ENCODE results near the gene MRPL47. TPM values are rescaled to one million over a fixed set of nuclear protein-coding genes. Genes with fewer than 3 reads are reported as not detected.
A peak's percentile ranks its signal among the peaks of the same experiment; 100 is the strongest.

MRPL47 gene
- total and polyA plus RNA-seq, 10 of the 15 experiments (the other 5 are each of a cell fraction or from before 2014, with no cell fraction given), result 40.6 to 237 (median 73.9) TPM

GRCh38 chr3:179604321-179605078 lies at the start of gene MRPL47, which contains the start of gene NDUFB5 (continued):
- TF ChIP-seq ZNF384 (IDR thresholded peaks at IDR 0.05; ENCODE audit: borderline replicate concordance, low read depth, low read length) (no peak), SIN3A (IDR thresholded peaks at IDR 0.05; ENCODE audit: low read depth, low read length) (peak; percentile 77; the same call in 1 of the 2 replicates), CREM (IDR thresholded peaks at IDR 0.05; ENCODE audit: low read depth) (peak; percentile 97), ZBTB11 (CRISPR knock-in tag; IDR thresholded peaks at IDR 0.05) (no peak), SPI1 (IDR thresholded peaks at IDR 0.05; ENCODE audit: borderline replicate concordance, insufficient read depth, low read depth, low read length) (no peak), TCF7 (IDR thresholded peaks at IDR 0.05; ENCODE audit: borderline replicate concordance) (no peak), FOS (IDR thresholded peaks at IDR 0.05; ENCODE audit: borderline replicate concordance, extremely low read depth, insufficient read length) (no peak), MTA2 (IDR thresholded peaks at IDR 0.05; ENCODE audit: low read depth) (no peak), NFYA (IDR thresholded peaks at IDR 0.05; ENCODE audit: borderline replicate concordance, low read depth, low read length) (no peak), RAD21 (IDR thresholded peaks at IDR 0.05; ENCODE audit: insufficient read depth, low read depth, low read length) (no peak), TARDBP (IDR thresholded peaks at IDR 0.05; ENCODE audit: borderline replicate concordance) (0 out of 2 replicates have a peak, but pooled peaks have one; percentile 21), KDM1A (IDR thresholded peaks at IDR 0.05; ENCODE audit: borderline replicate concordance) (no peak), ZNF592 (IDR thresholded peaks at IDR 0.05) (no peak), CEBPZ (IDR thresholded peaks at IDR 0.05; ENCODE audit: low read depth, low read length) (0 out of 2 replicates have a peak, but pooled peaks have one; percentile 16), ZNF217 (IDR thresholded peaks at IDR 0.05) (no peak), NFYB (IDR thresholded peaks at IDR 0.05; ENCODE audit: insufficient read depth, low read depth, low read length) (peak; percentile 88), MEF2A (IDR thresholded peaks at IDR 0.05; ENCODE audit: insufficient read depth, low read depth, low read length) (no peak), KLF5 (IDR thresholded peaks at IDR 0.05; ENCODE audit: partially characterized antibody) (no peak), MYC (IDR thresholded peaks at IDR 0.05; ENCODE audit: insufficient read depth, insufficient read length, insufficient replicate concordance, low read length, severe bottlenecking) (no peak)

All from GM12878 (cell line).